Fibroblast of upper back skin (primary cell): ENCODE results near the gene CD14.
"Not testable (repeated sequence)": the region's sequence is repeated elsewhere in the genome, so short reads cannot be mapped to it uniquely, and the experiment has no call there.

Experiments
- DNase-seq: peaks from one replicate; pipeline ENCODE4 v3.0.0-alpha.2; 2013

The CD14 gene

DNA sequence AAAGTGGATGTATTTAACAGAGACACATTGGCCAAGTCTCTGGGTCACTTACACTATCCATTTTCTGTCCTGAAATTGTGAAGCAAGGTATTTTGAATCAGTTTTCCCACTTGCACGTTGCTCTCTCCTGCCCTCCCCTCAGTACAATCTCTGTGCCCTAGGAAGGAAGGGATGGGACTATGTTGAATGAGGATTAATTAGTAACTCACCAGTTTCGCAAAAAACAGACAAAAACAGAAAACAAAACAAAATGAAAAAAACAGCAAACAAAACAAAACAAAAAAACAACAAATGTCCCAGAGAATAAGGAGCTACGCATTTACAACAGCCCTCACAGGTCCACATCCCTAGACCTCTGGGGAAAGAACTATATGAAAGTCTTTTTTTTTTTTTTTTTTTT, 1.1 kb upstream of the CD14 start:
- no peak for DNase-seq

DNA sequence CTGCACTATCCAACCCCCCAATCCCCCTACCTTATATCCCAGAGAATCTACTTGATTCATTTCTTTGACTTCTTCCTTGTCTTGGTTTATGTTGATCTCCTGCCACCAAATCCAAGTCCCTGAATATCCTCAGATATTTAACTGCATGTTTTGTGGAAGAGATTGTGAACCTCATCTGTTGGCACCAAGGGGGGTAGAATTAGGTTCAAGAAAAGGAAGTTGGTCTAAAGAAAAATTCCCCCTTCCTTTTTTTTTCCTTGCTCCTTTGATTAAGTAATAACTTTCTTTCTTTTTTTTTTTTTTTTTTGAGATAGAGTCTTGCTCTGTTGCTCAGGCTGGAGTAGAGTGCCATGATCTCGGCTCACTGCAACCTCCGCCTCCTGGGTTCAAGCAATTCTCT, 526 bp upstream of the CD14 start:
- DNase-seq, result no peak

DNA sequence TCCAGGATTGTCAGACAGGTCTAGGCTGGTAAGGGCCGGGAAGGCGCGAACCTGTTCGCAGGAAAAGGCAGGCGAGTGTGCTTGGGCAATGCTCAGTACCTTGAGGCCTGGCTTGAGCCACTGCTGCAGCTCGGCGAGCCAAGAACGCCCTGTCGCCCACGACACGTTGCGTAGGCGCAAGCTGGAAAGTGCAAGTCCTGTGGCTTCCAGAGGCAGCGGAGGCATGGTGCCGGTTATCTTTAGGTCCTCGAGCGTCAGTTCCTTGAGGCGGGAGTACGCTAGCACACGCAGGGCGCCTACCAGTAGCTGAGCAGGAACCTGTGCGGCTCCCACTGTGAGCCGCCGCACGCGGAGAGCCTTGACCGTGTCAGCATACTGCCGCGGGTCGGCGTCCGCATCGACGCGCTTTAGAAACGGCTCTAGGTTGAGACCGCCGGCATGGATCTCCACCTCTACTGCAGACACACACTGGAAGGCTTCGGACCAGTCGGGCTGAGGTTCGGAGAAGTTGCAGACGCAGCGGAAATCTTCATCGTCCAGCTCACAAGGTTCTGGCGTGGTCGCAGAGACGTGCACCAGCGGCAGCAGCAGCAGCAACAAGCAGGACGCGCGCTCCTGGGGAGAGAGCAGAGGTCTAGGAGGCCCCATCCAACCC, 482 bp downstream of the CD14 start:
- peak; percentile 21 for DNase-seq

DNA sequence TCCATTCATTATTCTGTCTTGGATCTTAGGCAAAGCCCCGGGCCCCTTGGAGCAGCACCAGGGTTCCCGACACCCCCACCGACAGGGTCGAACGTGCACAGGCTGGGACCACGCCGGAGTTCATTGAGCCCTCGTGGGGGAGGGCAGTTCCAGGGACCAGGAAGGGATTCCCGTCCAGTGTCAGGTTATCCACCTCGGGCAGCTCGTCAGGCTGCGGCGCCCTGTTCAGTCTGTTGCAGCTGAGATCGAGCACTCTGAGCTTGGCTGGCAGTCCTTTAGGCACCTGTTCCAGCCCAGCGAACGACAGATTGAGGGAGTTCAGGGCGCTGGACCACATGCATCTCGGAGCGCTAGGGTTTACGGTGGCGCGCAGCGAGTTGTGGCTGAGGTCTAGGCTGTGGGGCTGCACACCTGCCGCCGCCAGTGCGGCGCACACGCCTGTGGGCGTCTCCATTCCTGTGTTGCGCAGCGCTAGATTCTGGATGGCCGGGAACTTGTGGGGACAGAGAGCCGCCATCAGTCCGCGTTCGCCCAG, 1.1 kb downstream of the CD14 start:
- no peak for DNase-seq

DNA sequence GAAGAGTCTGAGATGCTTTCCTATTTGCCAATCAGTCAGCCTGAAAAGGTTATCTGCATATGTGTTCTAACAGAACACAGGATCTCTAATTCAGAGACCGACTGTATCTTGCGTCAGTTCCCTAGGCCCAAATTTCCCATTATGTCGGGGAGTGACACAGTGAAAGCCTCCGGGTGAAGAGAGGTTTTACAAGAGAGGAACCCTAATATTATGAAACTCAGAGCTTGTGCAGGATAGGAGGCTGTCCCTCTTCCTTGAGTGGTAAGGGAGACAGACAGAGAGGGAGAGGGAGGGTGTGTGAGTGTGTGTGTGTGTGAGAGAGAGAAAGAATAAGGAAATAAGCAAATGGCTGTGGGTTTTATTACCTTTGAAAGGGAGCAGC, 1.9 kb downstream of the CD14 start:
- DNase-seq, result no peak

DNA sequence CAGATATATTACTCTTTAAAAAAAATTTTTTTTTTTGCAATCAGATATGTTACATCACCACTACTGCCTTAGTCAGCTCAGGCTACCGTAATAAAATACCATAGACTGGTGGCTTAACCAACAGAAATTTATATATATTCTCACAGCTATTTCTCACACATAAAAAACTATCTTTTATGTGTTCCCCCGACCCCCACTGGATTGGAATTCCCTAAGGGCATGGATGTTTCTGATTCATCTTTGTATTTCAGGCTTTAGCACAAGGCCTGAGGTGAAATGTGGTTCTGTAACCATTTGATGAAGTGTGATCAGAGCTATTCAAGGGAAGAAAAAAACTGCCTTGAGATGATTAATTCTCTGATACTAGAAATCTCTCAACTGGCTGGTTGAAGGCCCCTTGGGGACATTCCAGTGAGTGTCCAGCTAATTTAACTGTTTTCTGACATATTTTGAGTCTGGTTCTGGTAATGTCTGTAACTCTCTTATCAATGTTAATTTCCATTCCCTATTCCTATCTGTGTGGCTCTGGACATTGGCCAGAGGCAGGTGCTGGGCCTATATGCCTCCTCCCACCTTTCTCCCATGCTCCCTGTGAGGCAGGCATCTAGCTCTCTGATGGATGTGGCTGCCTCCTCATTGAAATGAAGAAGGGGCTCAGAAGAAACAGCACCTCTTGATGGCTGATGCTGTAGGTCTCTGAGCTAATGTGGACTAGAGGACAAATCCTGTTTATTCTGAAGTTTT, 2.5 kb downstream of the CD14 start:
- peak; percentile 54 for DNase-seq

DNA sequence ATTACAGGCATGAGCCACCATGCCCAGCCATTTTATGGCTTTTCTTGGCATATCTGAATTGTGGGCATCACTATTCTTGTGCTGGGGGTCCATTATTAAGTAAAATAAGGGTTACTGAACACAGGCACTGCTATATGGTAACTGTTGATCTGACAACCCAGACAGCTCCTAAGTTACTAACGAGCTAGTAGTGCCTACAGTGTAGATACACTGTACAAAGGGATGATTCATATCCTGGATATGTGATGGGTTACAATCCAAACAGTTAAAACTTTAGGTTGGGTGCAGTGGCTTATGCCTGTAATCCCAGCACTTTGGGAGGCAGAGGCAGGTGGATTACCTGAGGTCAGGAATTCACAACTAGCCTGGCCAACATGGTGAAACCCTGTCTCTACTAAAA, 4.3 kb downstream of the CD14 start:
- no peak for DNase-seq

DNA sequence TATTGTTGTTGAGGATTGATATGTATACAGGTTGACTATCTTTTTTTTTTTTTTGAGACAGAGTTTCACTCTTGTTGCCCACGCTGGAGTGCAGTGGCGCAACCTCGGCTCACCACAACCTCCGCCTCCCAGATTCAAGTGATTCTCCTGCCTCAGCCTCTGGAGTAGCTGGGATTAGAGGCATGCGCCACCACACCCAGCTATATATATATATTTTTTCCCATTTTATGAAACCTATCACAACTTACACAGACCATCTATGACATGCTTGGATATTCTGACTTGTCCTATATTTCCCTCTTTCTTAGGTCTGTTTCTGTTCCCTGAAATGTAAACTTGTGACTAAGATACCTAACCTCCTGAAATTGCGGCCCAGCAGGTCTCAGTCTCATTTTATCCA, 5.0 kb downstream of the CD14 start:
- DNase-seq, result no peak

DNA sequence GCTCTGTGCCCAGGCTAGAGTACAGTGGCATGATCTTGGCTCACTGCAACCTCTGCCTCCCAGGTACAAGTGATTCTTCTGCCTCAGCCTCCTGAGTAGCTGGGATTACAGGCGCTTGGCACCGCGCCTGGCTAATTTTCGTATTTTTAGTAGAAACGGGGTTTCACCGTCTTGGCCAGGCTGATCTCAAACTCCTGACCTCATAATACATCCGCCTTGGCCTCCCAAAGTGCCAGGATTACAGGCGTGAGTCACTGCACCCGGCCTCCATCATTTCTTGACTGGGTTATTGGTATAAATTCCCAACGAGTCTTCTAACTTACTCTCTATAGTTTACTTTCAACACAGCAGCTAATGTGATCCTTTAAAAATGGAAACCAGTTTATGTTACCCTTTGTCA, 8.1 kb downstream of the CD14 start:
- DNase-seq, result not testable (repeated sequence)

DNA sequence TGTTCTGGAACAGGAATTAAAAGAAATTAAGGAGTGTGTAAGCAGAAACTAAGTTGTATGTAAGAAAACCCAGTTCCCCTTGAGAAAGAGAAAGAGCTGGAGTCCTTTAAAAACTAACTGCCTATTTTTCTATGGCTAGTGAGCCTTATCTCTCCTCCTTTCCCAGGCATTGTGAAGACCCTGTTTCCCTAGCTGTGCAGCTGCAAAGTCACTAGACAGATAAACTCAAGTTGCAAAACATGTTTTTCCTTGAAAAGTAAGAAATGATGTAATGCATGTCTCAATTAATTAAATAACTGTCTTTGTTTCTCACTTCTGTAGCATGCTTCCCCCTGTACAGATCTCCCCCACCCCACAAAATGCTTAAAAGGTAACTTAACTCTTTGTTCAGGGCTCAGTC, 9.9 kb downstream of the CD14 start:
- not testable (repeated sequence) for DNase-seq

DNA sequence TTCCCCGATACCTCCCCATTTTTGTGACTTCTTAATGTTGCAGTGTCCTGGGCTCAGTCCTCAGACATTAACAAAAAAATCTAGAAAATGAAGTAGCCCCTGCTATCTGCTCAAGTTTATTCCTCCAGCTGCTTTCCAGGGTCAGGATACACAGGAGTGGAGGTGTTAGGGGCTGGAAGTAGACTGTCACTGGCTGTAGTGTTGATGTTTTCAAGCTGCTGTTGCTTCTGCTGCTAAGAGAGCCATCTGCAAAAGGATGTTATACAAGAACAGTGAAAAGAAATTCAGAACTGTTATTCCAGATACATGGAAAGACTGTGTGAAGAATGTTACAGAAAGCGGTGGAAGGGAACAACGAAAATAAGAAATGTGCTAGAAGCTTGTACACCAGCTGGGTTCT, 10.7 kb downstream of the CD14 start:
- DNase-seq, result no peak

DNA sequence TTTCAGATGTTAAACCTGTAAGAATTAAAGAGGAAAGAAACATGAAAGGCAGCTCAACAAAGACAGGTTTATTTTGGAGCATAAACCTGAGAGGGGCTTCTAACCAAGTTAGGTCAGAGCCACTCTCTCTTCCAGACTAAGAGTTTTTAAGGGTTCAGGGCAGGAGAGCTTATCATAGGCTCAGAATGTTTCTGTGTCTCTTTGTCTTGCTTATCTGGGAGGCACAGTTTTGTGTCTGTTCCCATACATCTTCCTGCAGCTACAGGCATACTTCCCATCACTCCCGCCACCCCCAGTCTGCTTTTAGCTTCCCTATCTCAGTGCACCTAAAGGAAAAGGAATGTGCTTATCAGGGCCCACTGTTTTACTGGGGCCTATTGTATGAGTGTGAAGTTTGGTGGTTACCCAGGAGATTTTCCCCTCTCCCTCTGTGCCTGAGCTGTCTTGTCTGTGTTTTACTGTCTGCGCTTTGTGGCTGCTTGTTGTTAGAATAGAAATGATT, 21.9 kb downstream of the CD14 start:
- DNase-seq, result no peak

DNA sequence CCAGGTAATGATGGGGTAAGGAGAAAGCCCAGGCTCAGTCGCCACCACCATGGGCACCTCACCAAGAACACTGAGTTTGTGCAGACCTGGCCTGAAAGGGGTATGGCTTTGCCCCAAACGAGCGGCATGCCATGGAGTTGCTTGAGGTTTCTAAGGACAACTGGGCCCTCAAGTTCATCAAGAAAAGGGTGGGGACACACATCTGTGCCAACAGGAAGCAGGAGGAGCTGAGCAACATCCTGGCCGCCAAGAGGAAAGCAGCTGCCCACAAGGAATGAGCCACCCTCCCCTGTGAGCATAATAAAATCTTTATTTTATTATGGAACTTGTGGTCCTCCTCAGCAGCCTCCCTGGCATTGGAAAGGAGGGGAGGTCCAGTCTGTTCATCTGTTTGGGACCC, 23.8 kb downstream of the CD14 start:
- no peak for DNase-seq

DNA sequence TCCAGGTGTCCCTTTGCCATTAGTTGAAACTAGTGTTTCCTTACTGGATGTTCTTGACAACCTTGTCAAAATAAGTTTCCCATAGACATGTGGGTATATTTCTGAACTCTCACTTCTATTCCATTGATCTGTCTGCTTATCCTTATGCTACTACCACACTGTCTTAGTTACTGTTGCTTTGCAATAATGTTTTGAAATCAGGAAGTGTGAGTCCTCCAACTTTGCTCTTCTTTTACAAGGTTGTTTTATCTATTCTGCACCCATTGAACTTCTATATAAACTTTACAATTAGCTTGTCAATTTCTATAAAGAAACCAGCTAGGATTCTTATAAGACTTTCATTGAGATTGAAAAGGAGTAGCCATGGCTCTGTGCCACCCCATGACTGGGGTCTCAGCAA, 24.3 kb downstream of the CD14 start:
- no peak for DNase-seq

DNA sequence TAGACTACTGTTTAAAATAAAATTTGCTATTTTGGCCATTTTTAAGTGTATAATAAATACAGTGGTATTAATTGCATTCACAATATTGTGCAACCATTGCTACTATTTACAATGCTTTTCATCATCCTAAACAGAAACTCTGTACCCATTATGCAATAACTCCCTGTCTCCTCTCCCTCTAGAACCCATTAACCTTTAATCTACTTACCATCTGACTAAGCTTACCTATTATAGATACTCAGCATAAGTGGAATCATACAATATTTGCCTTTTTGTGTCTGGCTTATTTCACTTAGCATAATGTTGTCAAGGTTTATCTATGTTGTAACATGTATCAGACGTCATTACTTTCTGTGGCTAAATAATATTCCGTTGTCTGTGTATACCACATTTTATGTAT, 25.9 kb downstream of the CD14 start:
- no peak for DNase-seq

DNA sequence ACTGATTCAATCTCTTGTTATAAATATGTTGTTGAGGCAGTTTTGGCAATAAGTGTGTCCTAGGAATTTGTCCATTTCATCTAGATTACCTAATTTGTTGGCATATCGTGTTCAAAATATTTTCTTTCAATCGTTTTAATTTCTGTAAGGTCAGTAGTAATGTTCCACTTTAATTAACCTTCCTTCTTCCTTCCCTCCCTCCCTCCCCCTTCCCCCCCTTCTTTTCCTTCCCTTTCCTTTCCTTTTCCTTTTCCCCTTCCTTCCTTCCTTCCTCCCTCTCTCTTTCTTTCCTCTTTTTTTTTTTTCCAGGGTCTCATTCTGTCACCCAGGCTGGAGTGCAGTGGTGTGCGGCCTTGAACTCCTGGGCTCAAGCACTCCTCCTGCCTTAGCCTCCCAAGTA, 27.1 kb downstream of the CD14 start:
- no peak for DNase-seq

DNA sequence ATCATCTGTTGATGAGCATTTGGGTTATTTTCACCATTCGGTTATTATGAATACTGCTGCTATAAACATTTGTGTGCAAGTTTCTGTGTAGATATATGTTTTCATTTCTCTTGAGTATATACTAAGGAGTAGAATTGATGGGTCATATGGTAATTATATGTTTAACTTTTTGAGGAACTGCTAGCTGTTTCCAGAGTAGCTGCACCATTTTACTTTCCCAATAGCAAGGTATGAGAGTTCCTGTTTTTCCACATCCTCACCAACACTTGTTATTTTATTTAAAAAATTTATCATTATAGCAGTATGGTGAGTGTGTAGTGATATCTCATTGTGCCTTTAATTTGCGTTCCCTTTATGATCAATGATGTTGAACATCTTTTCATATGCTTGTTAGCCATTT, 29.2 kb downstream of the CD14 start:
- DNase-seq, result no peak

DNA sequence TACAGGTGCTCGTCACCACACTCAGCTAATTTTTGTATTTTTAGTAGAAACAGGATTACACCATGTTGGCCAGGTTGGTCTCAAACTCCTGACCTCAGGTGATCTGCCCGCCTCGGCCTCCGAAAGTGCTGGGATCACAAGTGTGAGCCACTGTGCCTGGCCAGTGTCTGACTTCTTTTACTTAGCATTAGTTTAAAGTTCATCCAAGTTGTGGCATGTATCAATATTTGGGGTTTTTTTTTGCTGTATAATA, 29.6 kb downstream of the CD14 start:
- not testable (repeated sequence) for DNase-seq

DNA sequence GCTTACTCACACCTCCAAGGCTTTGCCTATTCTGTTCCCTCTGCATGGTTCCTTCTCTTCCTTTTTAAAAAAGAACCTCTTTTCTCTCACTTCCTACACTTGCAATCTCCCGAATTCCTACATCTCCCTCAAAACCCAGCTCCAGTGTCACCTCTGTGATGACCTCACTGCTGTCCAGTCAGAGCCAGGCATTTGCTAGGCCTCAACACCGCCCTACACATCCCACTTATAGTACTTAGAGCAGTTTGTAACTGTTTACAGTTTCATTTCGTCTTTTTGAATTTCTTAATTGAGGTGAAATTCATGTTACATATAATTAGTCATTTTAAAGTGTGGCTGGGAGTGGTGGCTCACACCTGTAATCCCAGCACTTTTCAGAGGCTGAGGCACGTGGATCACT, 30.8 kb downstream of the CD14 start:
- DNase-seq, result no peak

DNA sequence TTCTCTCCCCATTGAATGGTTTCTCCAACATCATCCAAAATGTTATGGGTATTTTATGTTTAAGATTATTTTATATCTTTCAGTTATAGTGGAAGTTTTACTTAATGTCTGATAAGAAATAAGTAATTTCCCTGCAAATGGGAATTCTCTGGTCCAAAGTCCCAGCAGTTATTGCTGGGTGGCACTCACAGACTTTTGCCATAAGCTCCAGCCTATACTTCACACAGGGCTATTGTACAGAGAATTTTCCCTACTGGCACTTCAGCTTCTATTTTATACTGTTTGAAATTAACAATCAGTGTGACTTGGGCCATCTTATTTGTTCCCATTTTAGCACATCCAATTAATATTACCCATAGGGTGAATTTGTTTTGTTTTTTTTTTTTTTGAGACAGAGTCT, 32.9 kb downstream of the CD14 start:
- no peak for DNase-seq

DNA sequence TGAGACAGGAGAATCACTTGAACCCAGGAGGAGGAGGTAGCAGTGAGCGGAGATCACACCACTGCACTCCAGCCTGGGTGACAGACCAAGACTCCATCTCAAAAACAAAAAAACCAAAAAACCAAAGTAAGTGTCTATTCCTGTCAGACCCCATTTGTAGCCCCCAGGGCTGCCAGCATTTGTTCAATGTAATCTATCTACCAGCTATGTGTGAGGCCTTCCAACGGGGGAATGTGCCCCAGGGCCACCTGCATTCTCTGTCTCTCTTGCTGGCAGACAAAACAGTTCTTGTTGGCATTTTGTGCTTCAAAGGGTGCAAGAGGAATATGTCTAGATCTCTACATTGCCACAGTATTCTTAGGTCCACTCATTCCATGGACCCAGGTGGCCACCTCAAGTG, 34.1 kb downstream of the CD14 start:
- DNase-seq, result no peak

DNA sequence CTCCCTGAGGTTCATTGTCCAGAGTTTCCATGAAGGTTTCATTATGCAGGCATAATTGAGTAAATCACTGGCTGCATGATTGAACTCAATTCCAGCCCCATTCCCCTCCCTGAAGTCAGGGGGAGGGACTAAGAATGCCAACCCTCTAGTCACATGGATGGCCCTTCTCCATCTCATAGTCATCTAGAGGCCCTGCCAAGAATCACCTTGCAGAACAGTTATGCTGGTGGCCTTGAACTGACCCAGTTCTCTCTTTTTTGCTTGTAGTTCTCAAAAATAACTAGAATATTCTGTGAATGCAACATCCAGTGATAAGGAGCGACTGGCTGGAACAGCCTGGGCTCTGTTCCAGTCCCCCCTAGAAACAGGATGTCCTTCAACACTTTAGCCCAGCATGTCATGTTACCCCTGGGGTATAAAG, 36.6 kb downstream of the CD14 start:
- no peak for DNase-seq

DNA sequence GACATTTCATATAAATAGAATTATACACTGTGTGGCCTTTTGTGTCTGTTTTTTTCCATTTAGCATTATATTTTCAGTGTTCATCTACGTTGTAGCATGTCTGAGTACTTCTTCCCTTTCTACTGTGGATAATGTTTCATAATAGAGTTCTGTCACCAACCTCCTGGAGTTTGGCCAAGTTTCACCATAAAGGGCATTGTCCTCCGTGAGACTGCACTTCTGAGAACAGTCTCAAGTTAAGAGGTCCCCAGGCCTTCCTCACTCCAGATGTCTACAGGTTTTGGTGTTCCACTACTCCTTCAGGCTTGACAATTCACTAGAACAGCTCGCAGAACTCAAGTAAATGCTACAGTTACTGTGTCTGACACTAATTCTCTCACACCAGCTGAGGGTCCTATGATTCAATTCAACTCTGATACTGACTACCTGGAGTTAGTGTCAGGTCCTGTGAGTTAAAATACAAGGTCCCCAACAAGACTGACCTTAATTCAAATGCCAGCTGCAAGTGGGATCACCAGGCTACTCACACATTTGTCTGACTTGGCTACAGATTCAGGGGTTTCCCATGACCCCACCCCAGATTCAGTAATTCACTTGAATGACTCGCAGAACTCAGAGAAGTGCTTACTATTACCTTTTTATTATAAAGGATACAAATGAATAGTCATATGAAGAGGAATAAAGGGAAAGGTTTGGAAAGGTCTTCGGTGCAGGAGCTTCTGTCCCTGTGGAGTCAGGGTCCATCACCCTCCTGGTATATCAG, 37.3 kb downstream of the CD14 start:
- no peak for DNase-seq

DNA sequence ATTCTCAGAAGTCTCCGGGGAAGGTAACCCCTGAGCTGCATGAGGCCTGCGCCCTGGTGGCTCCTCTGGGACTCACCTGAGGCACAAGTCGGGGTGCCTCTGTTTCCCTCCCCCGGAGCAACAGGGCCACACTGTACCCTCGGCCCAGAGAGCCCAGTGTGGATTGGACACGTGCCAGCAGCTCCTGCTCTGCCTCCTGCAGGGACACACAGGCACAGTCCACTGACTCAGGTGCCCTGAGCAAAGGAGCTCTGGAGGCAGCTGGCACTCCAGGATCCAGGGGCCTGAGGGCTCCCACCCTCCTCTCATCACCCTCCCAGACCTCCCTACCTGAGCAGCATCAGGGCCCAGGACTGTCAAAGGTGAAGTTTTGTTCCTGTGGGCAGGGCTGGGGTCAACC, 38.8 kb downstream of the CD14 start:
- no peak for DNase-seq
